Activated T-cell treated with anti-CD3 and anti-CD28 coated beads, Interleukin-2, amount 50 U/mL, for 48 hours (primary cell): Measurements from ENCODE around the gene DKC1.
"Not testable (repeated sequence)": the region's sequence is repeated elsewhere in the genome, so short reads cannot be mapped to it uniquely, and the experiment has no call there.

Source experiments
- DNase-seq, 2 experiments: peaks; one replicate each; pipeline ENCODE4 v3.0.0-alpha.2; 2020

Gene DKC1

GRCh38 chrX:154822029-154822428 is 59.4 kb downstream of the DKC1 start:
- DNase-seq, result no peak

- no peak for DNase-seq
These were observed 62.0 kb downstream of the DKC1 start for GRCh38 chrX:154824638-154825037.

GRCh38 chrX:154825586-154825985 is 62.9 kb downstream of the DKC1 start:
- not testable (repeated sequence) for DNase-seq
